ENCODE measurements around the gene FAM156A.
A peak's percentile ranks its signal among the peaks of the same experiment; 100 is the strongest.
"Not testable (repeated sequence)": the region's sequence is repeated elsewhere in the genome, so short reads cannot be mapped to it uniquely, and the experiment has no call there.

The FAM156A gene

DNA sequence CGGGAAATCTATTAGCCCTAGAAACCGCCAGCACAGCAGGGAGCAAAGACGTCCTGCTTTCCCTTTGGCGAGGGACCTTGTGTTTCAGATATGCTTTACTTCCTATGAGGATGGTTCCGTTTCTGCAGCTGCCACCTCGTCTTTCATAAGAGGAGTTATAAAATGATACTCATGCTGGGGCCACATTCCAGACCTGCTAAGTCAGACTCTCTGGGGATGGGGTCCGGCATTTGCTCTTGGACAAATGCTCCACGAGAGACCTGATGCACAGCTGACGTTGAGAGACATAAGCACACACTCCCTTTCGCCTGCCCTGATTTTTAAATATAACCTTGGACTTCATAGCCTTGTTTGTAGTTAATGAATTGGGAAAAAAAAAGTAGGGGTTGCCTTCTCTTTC is 16.6 kb downstream of the FAM156A start:
- H3K27me3 ChIP-seq (ENCODE audit: low read depth); H3K4me1 ChIP-seq; H3K4me3 ChIP-seq; in situ Hi-C loops (cut with MboI; ENCODE audit: low sequenced_read_pairs); DNase-seq (ENCODE audit: low spot score in 2 of 2); H3K36me3 ChIP-seq (replicated peaks); H3K9me3 ChIP-seq: not testable (repeated sequence)

DNA sequence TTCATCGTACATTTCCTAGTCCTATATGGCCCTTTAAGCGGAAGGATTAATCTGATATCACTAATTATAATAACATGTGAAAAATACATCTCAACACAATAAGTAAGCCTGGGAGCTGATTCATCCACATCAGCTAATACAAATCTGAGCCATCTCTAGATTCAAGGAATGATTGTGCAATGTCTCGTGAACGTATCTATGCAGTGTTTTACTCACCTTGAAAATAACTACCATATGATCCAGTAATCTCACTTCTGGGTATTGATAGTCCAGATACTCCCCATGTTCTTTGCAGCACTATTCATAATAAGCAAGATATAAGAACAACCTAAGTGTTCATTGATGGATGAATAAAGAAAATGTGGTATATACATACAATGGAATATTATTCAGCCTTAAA is 17.6 kb downstream of the FAM156A start:
- H3K4me1 ChIP-seq; in situ Hi-C loops (cut with MboI; ENCODE audit: low sequenced_read_pairs); H3K36me3 ChIP-seq (replicated peaks); H3K4me3 ChIP-seq; H3K9me3 ChIP-seq; DNase-seq (ENCODE audit: low spot score in 2 of 2); H3K27me3 ChIP-seq (ENCODE audit: low read depth): not testable (repeated sequence)

DNA sequence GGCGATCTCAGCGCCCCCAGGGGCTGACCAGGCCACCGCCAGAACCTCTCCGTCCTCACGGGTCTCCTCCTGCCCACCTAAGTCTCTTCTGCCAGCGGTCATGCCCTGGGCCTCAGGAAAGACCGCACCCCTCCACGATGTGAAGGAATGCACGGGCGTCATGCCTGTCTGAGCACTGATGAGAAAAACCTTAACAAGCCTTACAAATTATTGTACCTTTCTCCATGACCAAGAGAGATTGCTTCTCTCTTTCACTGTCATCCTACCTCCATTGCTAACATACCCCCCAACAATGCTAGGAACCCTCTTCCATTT is 22.9 kb downstream of the FAM156A start:
- in situ Hi-C loops (cut with MboI; ENCODE audit: low sequenced_read_pairs); H3K36me3 ChIP-seq (replicated peaks): not testable (repeated sequence)

DNA sequence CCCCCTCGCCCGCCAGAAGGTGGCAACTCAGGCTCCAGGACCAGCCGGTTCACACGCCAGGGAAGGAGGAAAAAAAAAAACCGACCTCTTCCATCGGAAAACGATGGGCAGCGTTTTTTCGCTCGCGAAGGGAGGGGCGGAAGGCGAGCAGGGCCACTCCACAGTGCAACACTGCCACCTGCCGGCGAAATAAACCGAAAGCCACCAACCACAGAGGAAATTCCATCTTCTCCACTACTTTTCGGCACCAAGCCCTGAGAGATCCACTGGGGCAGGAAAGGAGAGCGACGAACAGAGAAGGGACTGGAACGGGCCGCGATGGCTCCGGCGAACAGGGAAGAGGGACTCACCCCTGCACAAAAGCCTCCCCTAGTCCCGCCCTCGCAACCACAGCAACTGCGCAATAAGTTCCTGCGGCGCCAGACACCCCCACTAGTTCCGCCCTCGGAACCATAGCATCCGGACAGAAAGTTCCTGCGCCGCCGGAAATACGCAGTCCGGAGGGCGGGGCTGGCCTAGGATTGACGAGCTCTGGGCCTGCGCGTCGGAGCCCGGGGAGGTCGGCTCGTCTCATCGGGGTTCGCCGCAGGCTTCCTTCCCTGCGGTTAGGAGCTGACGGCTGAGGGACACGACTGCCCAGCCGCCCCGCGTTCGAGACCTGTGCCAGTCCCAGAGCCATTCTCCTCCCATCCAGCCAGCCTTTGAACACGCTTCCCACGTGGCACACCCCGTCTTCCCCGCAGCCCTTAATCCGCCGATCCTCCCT is 23.4 kb downstream of the FAM156A start:
- H3K4me3 ChIP-seq: peak overlapping the region; percentile 96
- H3K36me3 ChIP-seq (replicated peaks): no peaks in the 10 kb centered on the region

More for the DNA sequence above, 22.9 kb downstream of the FAM156A start:
- H3K9me3 ChIP-seq; DNase-seq (ENCODE audit: low spot score in 2 of 2); H3K27me3 ChIP-seq (ENCODE audit: low read depth); H3K4me1 ChIP-seq: not testable (repeated sequence)
- peak overlapping the region; percentile 96 for H3K4me3 ChIP-seq

DNA sequence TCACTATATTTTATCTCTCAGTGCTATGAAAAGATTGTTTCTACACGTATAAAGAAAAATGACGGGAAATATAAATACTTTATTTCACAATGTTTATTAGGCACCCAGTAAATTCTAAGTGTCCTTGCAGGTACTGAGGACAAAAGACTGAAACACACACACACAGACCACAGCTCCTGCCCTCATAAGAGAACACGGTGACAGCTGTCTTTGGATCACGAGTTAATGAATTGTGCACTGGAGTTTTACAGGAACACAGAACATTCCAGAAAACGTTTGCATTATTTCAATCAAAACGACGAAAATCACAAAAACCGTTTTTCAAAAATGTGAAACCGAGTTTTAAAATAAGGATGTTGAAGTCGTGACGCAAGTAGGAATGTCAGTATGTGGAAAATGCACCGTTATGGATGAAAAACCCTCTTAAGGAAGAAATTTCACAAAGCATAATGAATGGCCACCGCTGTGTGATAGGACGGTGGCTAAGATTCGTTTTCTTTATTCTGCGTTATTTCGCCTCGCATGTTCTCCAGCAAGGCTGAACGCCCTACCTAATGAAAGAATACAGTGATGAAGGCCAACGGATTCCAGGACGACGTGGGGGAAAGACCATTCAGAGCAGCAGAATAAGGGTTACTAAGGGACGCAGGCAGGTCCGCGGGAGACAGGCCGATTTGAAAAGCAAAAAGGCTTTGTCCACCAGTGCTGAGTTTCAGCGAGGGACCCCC is 24.2 kb downstream of the FAM156A start:
- peak overlapping the region; percentile 96 for H3K4me3 ChIP-seq
- H3K27me3 ChIP-seq (ENCODE audit: low read depth): no peaks in the 10 kb centered on the region
- peak in 1 of 2 experiments; percentile 14 for DNase-seq (ENCODE audit: low spot score in 2 of 2)
- in situ Hi-C loops (cut with MboI; ENCODE audit: low sequenced_read_pairs): no loop called here
- H3K9me3 ChIP-seq: no peaks in the 10 kb centered on the region
- H3K4me1 ChIP-seq: 0 out of 2 replicates have a peak, but pooled peaks cover 5% of the 10 kb centered on the region
- no peaks in the 10 kb centered on the region for H3K36me3 ChIP-seq (replicated peaks)

More for the DNA sequence above, 23.4 kb downstream of the FAM156A start:
- Histone ChIP-seq H3K27me3 (ENCODE audit: low read depth) (no peaks in the 10 kb centered on the region), H3K4me1 (0 out of 2 replicates have a peak, but pooled peaks cover 5% of the 10 kb centered on the region), H3K9me3 (no peaks in the 10 kb centered on the region)
- in situ Hi-C loops (cut with MboI; ENCODE audit: low sequenced_read_pairs): no loop called here
- DNase-seq (ENCODE audit: low spot score in 2 of 2): peak; percentile 94 to 97

DNA sequence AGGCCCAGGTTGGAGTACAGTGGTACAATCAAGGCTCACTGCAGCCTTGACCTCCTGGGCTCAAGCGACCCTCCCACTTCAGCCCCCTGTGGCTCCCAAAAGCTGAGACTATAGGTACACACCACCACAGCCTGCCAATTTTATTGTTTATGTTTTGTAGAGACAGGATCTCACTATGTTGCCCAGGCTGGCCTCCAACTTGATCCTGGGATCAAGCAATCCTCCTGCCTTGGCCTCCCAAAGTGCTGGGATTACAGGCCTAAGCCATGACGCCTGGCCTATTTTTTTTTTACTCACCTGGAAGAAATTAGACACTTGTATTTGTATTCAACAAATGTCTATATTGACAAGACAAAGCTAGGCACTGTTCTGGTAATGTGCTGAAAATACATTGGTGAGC is 25.1 kb downstream of the FAM156A start:
- in situ Hi-C loops (cut with MboI; ENCODE audit: low sequenced_read_pairs): no loop called here
- no peak for DNase-seq (ENCODE audit: low spot score in 2 of 2)
- Histone ChIP-seq H3K9me3 (no peaks in the 10 kb centered on the region), H3K4me1 (0 out of 2 replicates have a peak, but pooled peaks cover 5% of the 10 kb centered on the region), H3K4me3 (no peak overlapping the region), H3K27me3 (ENCODE audit: low read depth) (no peaks in the 10 kb centered on the region), H3K36me3 (replicated peaks) (no peaks in the 10 kb centered on the region)

DNA sequence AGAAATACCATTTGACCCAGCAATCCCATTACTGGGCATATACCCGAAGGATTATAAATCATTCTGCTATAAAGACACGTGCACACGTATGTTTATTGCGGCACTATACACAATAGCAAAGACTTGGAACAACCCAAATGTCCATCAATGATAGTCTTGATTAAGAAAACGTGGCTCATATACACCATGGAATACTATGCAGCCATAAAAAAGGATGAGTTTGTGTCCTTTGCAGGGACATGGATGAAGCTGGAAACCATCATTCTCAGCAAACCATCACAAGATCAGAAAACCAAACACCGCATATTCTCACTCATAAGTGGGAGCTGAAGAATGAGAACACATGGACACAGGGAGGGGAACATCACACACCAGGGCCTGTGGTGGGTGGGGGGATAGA is 28.1 kb downstream of the FAM156A start:
- H3K36me3 ChIP-seq (replicated peaks); H3K4me1 ChIP-seq; DNase-seq (ENCODE audit: low spot score in 2 of 2); in situ Hi-C loops (cut with MboI; ENCODE audit: low sequenced_read_pairs); H3K4me3 ChIP-seq; H3K27me3 ChIP-seq (ENCODE audit: low read depth); H3K9me3 ChIP-seq: not testable (repeated sequence)

DNA sequence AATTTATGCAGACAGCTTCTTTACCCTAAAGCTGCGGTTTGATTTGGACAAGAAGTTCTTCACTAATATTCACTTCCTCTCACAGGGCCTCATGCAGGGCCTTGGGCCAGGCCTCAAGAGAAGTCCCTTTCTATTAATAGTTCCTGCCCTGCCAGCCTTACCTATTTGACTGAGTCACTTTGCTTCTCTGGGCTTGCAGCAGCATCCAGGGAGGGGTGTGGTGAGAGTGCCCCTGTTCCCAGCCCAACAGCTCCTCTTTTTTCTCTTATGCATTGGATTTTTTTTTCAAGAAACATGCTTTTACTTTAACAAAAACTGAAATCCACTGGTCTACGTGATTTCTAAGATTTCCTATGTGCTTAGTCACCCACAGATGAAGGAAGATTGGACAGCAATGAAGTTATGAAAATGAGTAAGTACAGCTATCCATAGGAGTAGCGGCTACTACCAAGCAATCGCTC is 34.5 kb downstream of the FAM156A start:
- no peak for DNase-seq (ENCODE audit: low spot score in 2 of 2)

DNA sequence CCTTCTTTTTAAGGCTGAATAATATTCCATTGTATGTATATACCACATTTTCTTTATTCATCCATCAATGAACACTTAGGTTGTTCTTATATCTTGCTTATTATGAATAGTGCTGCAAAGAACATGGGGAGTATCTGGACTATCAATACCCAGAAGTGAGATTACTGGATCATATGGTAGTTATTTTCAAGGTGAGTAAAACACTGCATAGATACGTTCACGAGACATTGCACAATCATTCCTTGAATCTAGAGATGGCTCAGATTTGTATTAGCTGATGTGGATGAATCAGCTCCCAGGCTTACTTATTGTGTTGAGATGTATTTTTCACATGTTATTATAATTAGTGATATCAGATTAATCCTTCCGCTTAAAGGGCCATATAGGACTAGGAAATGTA is 43.6 kb downstream of the FAM156A start:
- in situ Hi-C loops (cut with MboI; ENCODE audit: low sequenced_read_pairs); H3K4me1 ChIP-seq; H3K9me3 ChIP-seq; H3K27me3 ChIP-seq (ENCODE audit: low read depth); H3K36me3 ChIP-seq (replicated peaks); DNase-seq (ENCODE audit: low spot score in 2 of 2); H3K4me3 ChIP-seq: not testable (repeated sequence)

More for the DNA sequence above, 34.5 kb downstream of the FAM156A start:
- Histone ChIP-seq H3K9me3 (no peaks in the 10 kb centered on the region), H3K4me3 (no peak overlapping the region), H3K4me1 (peaks cover 6% of the 10 kb centered on the region; the same call in 1 of the 2 replicates), H3K27me3 (ENCODE audit: low read depth) (no peaks in the 10 kb centered on the region), H3K36me3 (replicated peaks) (no peaks in the 10 kb centered on the region)
- in situ Hi-C loops (cut with MboI; ENCODE audit: low sequenced_read_pairs): no loop called here

DNA sequence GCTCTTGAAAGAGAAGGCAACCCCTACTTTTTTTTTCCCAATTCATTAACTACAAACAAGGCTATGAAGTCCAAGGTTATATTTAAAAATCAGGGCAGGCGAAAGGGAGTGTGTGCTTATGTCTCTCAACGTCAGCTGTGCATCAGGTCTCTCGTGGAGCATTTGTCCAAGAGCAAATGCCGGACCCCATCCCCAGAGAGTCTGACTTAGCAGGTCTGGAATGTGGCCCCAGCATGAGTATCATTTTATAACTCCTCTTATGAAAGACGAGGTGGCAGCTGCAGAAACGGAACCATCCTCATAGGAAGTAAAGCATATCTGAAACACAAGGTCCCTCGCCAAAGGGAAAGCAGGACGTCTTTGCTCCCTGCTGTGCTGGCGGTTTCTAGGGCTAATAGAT is 44.6 kb downstream of the FAM156A start:
- H3K4me3 ChIP-seq; H3K36me3 ChIP-seq (replicated peaks); H3K4me1 ChIP-seq; in situ Hi-C loops (cut with MboI; ENCODE audit: low sequenced_read_pairs); H3K27me3 ChIP-seq (ENCODE audit: low read depth); H3K9me3 ChIP-seq; DNase-seq (ENCODE audit: low spot score in 2 of 2): not testable (repeated sequence)

DNA sequence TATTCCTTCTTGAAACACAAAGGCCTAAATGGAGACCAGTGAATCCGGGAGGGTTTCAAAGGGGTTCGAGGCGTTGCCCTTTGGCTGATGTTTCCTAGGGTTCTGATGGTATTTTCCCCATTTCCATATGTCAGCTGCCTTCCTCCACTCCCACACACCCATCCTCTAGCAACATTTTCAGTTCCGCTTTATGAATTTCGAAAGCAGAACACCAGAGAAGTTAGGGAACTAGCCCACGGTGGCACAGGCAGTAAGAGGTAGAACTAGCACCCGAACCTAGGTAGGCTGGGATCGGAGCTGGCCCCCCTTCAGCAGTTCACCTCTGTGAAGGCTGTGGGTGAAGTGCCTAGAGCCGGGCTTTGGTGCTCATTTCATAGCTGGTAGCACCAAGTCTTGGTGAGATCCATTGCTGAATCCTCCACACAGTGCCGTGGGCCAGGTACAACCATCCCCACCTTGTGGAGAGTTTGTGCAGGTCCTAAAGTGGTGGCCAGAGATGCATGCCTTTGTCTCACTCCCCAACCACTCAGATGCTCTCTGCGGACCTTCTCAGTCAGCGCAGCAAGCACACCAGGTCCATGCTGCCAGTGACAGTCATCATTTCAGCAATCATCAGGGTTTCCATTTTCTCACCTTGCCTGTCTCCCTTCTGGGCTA is 48.9 kb downstream of the FAM156A start:
- H3K4me1 ChIP-seq; H3K36me3 ChIP-seq (replicated peaks); in situ Hi-C loops (cut with MboI; ENCODE audit: low sequenced_read_pairs); H3K4me3 ChIP-seq; DNase-seq (ENCODE audit: low spot score in 2 of 2); H3K9me3 ChIP-seq; H3K27me3 ChIP-seq (ENCODE audit: low read depth): not testable (repeated sequence)

DNA sequence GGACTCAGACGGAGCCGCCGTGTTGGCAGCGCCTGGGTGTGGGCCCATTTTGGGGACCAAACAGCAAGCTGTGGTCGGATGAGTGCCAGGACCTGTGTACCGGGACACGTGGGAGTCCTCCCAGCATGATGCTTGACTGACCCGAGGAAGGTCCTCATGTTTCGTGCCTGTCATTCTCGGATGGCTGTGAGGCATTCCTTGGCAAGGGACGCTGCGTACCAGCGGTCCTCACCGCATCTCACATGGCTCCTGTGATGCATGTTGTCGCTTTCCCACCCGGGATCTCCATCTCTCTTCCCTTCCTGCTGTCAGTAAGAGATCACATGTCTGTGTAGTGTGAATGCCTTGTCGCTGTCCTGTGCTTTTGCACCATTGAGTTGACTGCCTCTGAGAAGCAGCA is 50.4 kb downstream of the FAM156A start:
- in situ Hi-C loops (cut with MboI; ENCODE audit: low sequenced_read_pairs); H3K4me3 ChIP-seq; H3K27me3 ChIP-seq (ENCODE audit: low read depth); DNase-seq (ENCODE audit: low spot score in 2 of 2); H3K4me1 ChIP-seq; H3K36me3 ChIP-seq (replicated peaks); H3K9me3 ChIP-seq: not testable (repeated sequence)

DNA sequence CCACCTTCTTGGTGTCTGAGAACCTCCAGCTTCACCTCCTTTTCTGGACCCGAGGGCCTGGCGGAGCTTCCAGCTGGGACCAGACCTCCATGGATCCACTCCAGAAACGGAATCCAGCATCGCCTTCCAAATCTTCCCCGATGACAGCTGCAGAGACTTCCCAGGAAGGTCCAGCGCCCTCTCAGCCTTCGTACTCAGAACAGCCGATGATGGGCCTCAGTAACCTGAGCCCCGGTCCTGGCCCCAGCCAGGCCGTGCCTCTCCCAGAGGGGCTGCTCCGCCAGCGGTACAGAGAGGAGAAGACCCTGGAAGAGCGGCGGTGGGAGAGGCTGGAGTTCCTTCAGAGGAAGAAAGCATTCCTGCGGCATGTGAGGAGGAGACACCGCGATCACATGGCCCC is 51.2 kb downstream of the FAM156A start:
- H3K36me3 ChIP-seq (replicated peaks); DNase-seq (ENCODE audit: low spot score in 2 of 2); H3K4me3 ChIP-seq; H3K9me3 ChIP-seq; H3K4me1 ChIP-seq; H3K27me3 ChIP-seq (ENCODE audit: low read depth); in situ Hi-C loops (cut with MboI; ENCODE audit: low sequenced_read_pairs): not testable (repeated sequence)

DNA sequence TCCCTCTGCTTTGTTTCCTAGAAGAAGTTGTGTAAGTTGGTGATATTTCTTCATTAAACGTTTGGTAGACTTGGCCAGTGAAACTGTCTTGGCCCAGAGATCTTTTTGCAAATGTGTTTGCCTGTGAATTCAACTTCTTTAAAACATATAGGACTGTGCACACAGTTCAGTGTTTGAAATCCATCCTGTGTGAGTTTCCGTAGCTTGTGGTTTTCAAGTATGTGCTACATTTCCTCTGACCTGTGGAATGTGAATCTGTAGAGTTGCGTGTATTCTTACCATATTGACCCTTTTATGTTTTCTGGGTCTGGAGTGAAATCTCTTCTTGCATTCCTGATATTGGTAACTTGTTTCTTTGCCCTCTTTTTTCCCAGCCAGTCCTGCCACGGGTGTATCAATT is 52.2 kb downstream of the FAM156A start:
- H3K9me3 ChIP-seq; H3K36me3 ChIP-seq (replicated peaks); H3K4me3 ChIP-seq; H3K27me3 ChIP-seq (ENCODE audit: low read depth); H3K4me1 ChIP-seq; in situ Hi-C loops (cut with MboI; ENCODE audit: low sequenced_read_pairs); DNase-seq (ENCODE audit: low spot score in 2 of 2): not testable (repeated sequence)

All from HAP-1 (cell line).